Stimulated activated memory B cell treated with anti-CD40 and anti-IgM and Interleukin-4, amounts not matched to agents 10 μg/mL and 1 μg/mL and 100 μg/mL, for 72 hours (primary cell): Measurements from ENCODE around the gene ORMDL1.

Experiments used
- ATAC-seq: fragments of 150-1000 bp; cut with Tn5 transposase; 2 replicates; pipeline ENCODE4 v1.10.0; 2021
- H3K27ac Mint-ChIP-seq: one replicate; pipeline ENCODE4 v1.8.0; 2022; ENCODE audit warnings: mild to moderate bottlenecking, mixed read lengths
- H3K27me3 Mint-ChIP-seq: one replicate; pipeline ENCODE4 v1.8.0; 2022; ENCODE audit warnings: mixed read lengths
- H3K36me3 Mint-ChIP-seq: one replicate; pipeline ENCODE4 v1.8.0; 2022; ENCODE audit warnings: mixed read lengths
- H3K4me1 Mint-ChIP-seq: one replicate; pipeline ENCODE4 v1.8.0; 2022; ENCODE audit warnings: mixed read lengths
- H3K4me3 Mint-ChIP-seq: one replicate; pipeline ENCODE4 v1.8.0; 2022; ENCODE audit warnings: mild to moderate bottlenecking, moderate library complexity, mixed read lengths
- H3K9me3 Mint-ChIP-seq: one replicate; pipeline ENCODE4 v1.8.0; 2022; ENCODE audit warnings: mixed read lengths

ORMDL1 gene

GRCh38 chr2:189726849-189727248, 57.3 kb downstream of the ORMDL1 start:
- Mint-ChIP-seq H3K36me3 (peaks cover 11% of the 10 kb centered on the region), H3K4me3 (no peak overlapping the region), H3K27ac (no peak overlapping the region), H3K27me3 (no peaks in the 10 kb centered on the region), H3K9me3 (no peaks in the 10 kb centered on the region), H3K4me1 (no peaks in the 10 kb centered on the region)
- ATAC-seq = no peak

- no peak overlapping the region for H3K27ac Mint-ChIP-seq
- peaks cover 11% of the 10 kb centered on the region for H3K36me3 Mint-ChIP-seq
- no peak overlapping the region for H3K4me3 Mint-ChIP-seq
- ATAC-seq = no peak
- no peaks in the 10 kb centered on the region for H3K4me1 Mint-ChIP-seq
- H3K27me3 Mint-ChIP-seq = no peaks in the 10 kb centered on the region
- H3K9me3 Mint-ChIP-seq = no peaks in the 10 kb centered on the region
These were observed 57.9 kb downstream of the ORMDL1 start for GRCh38 chr2:189726271-189726670.

GRCh38 chr2:189723192-189723591, 60.9 kb downstream of the ORMDL1 start:
- Mint-ChIP-seq H3K9me3 (no peaks in the 10 kb centered on the region), H3K27ac (no peak overlapping the region)
- no peak for ATAC-seq

More at GRCh38 chr2:189723192-189723591, 60.9 kb downstream of the ORMDL1 start:
- H3K27me3 Mint-ChIP-seq = no peaks in the 10 kb centered on the region
- H3K4me1 Mint-ChIP-seq = no peaks in the 10 kb centered on the region
- H3K36me3 Mint-ChIP-seq = peaks cover 19% of the 10 kb centered on the region
- no peak overlapping the region for H3K4me3 Mint-ChIP-seq
